ENCODE results near the gene PSG5. TPM values are rescaled to one million over a fixed set of nuclear protein-coding genes. Genes with fewer than 3 reads are reported as not detected.
"Not testable (repeated sequence)": the region's sequence is repeated elsewhere in the genome, so short reads cannot be mapped to it uniquely, and the experiment has no call there.

PSG5 gene
- total RNA-seq: not detected

- not testable (repeated sequence) for H3K27me3 ChIP-seq; H3K4me1 ChIP-seq; DNase-seq (ENCODE audit: low spot score in 2 of 2); H3K27ac ChIP-seq; H3K9me3 ChIP-seq; H3K36me3 ChIP-seq; H3K4me3 ChIP-seq
- 73 to 75% methylated on average over 7 of the region's 7 CpGs for WGBS, 2 donors
These were observed at the start of gene PSG5 for GRCh38 chr19:43186311-43186935. Gene PSG5 (minus strand): TSS chr19:43186536. CDS start chr19:43186405, 131 bp downstream.

- peaks cover 0 to 16% (median 0%) of the 10 kb centered on the region in 4 donors for H3K9me3 ChIP-seq
- not testable (repeated sequence) for H3K4me3 ChIP-seq; H3K27ac ChIP-seq; DNase-seq (ENCODE audit: low spot score in 2 of 2); H3K4me1 ChIP-seq; H3K36me3 ChIP-seq; H3K27me3 ChIP-seq
- WGBS, 2 donors: 73 to 78% methylated on average over 3 of the region's 3 CpGs
These were observed 49.4 kb upstream of the PSG5 start for GRCh38 chr19:43235686-43236085.

GRCh38 chr19:43229315-43229714 is 43.0 kb upstream of the PSG5 start:
- H3K4me1 ChIP-seq: no peaks in the 10 kb centered on the region
- H3K27ac ChIP-seq: no peak overlapping the region
- no peaks in the 10 kb centered on the region for H3K36me3 ChIP-seq
- H3K9me3 ChIP-seq: peaks cover 0 to 51% (median 5%) of the 10 kb centered on the region in 4 donors
- no peaks in the 10 kb centered on the region for H3K27me3 ChIP-seq
- H3K4me3 ChIP-seq: no peak overlapping the region
- WGBS, 2 donors: 65 to 82% methylated on average over 2 of the region's 2 CpGs
- TF ChIP-seq CTCF (IDR thresholded peaks at IDR 0.05) (no peak), EP300 (IDR thresholded peaks at IDR 0.05) (no peak), POLR2A (IDR thresholded peaks at IDR 0.05) (no peak)
- DNase-seq (ENCODE audit: low spot score in 2 of 2): no peak

- 68 to 77% methylated on average over 2 of the region's 2 CpGs for WGBS, 2 donors
- H3K9me3 ChIP-seq: peaks cover 0 to 51% (median 5%) of the 10 kb centered on the region in 4 donors
These were observed 42.4 kb upstream of the PSG5 start for GRCh38 chr19:43228730-43229129.

GRCh38 chr19:43226986-43227385 is 40.6 kb upstream of the PSG5 start:
- not testable (repeated sequence) for DNase-seq (ENCODE audit: low spot score in 2 of 2); H3K36me3 ChIP-seq; H3K27me3 ChIP-seq

More at GRCh38 chr19:43228730-43229129, 42.4 kb upstream of the PSG5 start:
- H3K36me3 ChIP-seq; H3K4me1 ChIP-seq; DNase-seq (ENCODE audit: low spot score in 2 of 2); H3K27me3 ChIP-seq; H3K27ac ChIP-seq; H3K4me3 ChIP-seq: not testable (repeated sequence)

GRCh38 chr19:43224855-43225253 is 38.5 kb upstream of the PSG5 start:
- H3K27me3 ChIP-seq: no peaks in the 10 kb centered on the region

More at GRCh38 chr19:43226986-43227385, 40.6 kb upstream of the PSG5 start:
- H3K9me3 ChIP-seq: peaks cover 0 to 52% (median 5%) of the 10 kb centered on the region in 4 donors
- 80 to 84% methylated on average over 1 of the region's 1 CpG for WGBS, 2 donors
- H3K27ac ChIP-seq, H3K4me3 ChIP-seq, H3K4me1 ChIP-seq: not testable (repeated sequence)

GRCh38 chr19:43224201-43224854 is 38.0 kb upstream of the PSG5 start:
- not testable (repeated sequence) for H3K27ac ChIP-seq; H3K27me3 ChIP-seq; H3K36me3 ChIP-seq; H3K4me1 ChIP-seq; DNase-seq (ENCODE audit: low spot score in 2 of 2); H3K4me3 ChIP-seq
- H3K9me3 ChIP-seq: peaks cover 0 to 36% (median 4%) of the 10 kb centered on the region in 4 donors
- WGBS, 2 donors: 70 to 74% methylated on average over 5 of the region's 5 CpGs

More at GRCh38 chr19:43224855-43225253, 38.5 kb upstream of the PSG5 start:
- Histone ChIP-seq H3K27ac (no peak overlapping the region), H3K36me3 (no peaks in the 10 kb centered on the region), H3K9me3 (peaks cover 0 to 41% (median 5%) of the 10 kb centered on the region in 4 donors), H3K4me1 (no peaks in the 10 kb centered on the region), H3K4me3 (no peak overlapping the region)
- TF ChIP-seq CTCF (IDR thresholded peaks at IDR 0.05): no peak
- no peak for TF ChIP-seq EP300 (IDR thresholded peaks at IDR 0.05)
- TF ChIP-seq POLR2A (IDR thresholded peaks at IDR 0.05): no peak
- DNase-seq (ENCODE audit: low spot score in 2 of 2): no peak
- WGBS, 2 donors: 86 to 94% methylated on average over 2 of the region's 2 CpGs

- H3K4me3 ChIP-seq: not testable (repeated sequence)
- 92 to 97% methylated on average over 10 to 19 of the region's 22 CpGs for WGBS, 2 donors
These were observed 35.6 kb upstream of the PSG5 start for GRCh38 chr19:43221891-43222290.

GRCh38 chr19:43219136-43219535 is 32.8 kb upstream of the PSG5 start:
- H3K27me3 ChIP-seq; DNase-seq (ENCODE audit: low spot score in 2 of 2); H3K36me3 ChIP-seq; H3K9me3 ChIP-seq; H3K4me3 ChIP-seq; H3K27ac ChIP-seq; H3K4me1 ChIP-seq: not testable (repeated sequence)
- WGBS, 2 donors: 81 to 86% methylated on average over 3 to 4 of the region's 4 CpGs

More at GRCh38 chr19:43221891-43222290, 35.6 kb upstream of the PSG5 start:
- peaks cover 0 to 14% (median 0%) of the 10 kb centered on the region in 4 donors for H3K9me3 ChIP-seq
- H3K36me3 ChIP-seq; H3K27ac ChIP-seq; DNase-seq (ENCODE audit: low spot score in 2 of 2); H3K27me3 ChIP-seq; H3K4me1 ChIP-seq: not testable (repeated sequence)

- 43 to 67% methylated on average over 2 of the region's 2 CpGs for WGBS, 2 donors
These were observed 29.5 kb upstream of the PSG5 start for GRCh38 chr19:43215881-43216280.

More at GRCh38 chr19:43215881-43216280, 29.5 kb upstream of the PSG5 start:
- H3K27ac ChIP-seq; H3K27me3 ChIP-seq; H3K4me1 ChIP-seq; DNase-seq (ENCODE audit: low spot score in 2 of 2); H3K36me3 ChIP-seq; H3K9me3 ChIP-seq; H3K4me3 ChIP-seq: not testable (repeated sequence)
